Measurements from ENCODE around the gene AGAP1.
A peak's percentile ranks its signal among the peaks of the same experiment; 100 is the strongest.

Gene AGAP1

GRCh38 chr2:235723371-235723770 is 229.5 kb downstream of the AGAP1 start:
- DNase-seq, result no peak

GRCh38 chr2:235723811-235724465 is 230.1 kb downstream of the AGAP1 start:
- no peak for DNase-seq

GRCh38 chr2:235725016-235725489 is 231.2 kb downstream of the AGAP1 start:
- DNase-seq, result no peak

- DNase-seq, result no peak
Observed at GRCh38 chr2:235725841-235726240, 232.0 kb downstream of the AGAP1 start.

- no peak for DNase-seq
Observed at GRCh38 chr2:235726554-235726953, 232.7 kb downstream of the AGAP1 start.

GRCh38 chr2:235727174-235727573 is 233.3 kb downstream of the AGAP1 start:
- DNase-seq, result no peak

- no peak for DNase-seq
Observed at GRCh38 chr2:235727891-235728799, 234.3 kb downstream of the AGAP1 start.

GRCh38 chr2:235728800-235729556 is 235.1 kb downstream of the AGAP1 start:
- no peak for DNase-seq

- no peak for DNase-seq
Observed at GRCh38 chr2:235729557-235729947, 235.7 kb downstream of the AGAP1 start.

- no peak for DNase-seq
Observed at GRCh38 chr2:235730115-235730514, 236.3 kb downstream of the AGAP1 start.

- no peak for DNase-seq
Observed at GRCh38 chr2:235733761-235734160, 239.9 kb downstream of the AGAP1 start.

GRCh38 chr2:235734168-235734567 is 240.3 kb downstream of the AGAP1 start:
- DNase-seq, result no peak

- no peak for DNase-seq
Observed at GRCh38 chr2:235734688-235735231, 240.9 kb downstream of the AGAP1 start.

GRCh38 chr2:235737396-235737795 is 243.6 kb downstream of the AGAP1 start:
- no peak for DNase-seq

GRCh38 chr2:235737840-235738239 is 244.0 kb downstream of the AGAP1 start:
- DNase-seq, result no peak

- DNase-seq, result no peak
Observed at GRCh38 chr2:235739704-235740415, 246.0 kb downstream of the AGAP1 start.

GRCh38 chr2:235740821-235741220 is 247.0 kb downstream of the AGAP1 start:
- no peak for DNase-seq

- no peak for DNase-seq
Observed at GRCh38 chr2:235744161-235744560, 250.3 kb downstream of the AGAP1 start.

GRCh38 chr2:235745597-235745996 is 251.8 kb downstream of the AGAP1 start:
- DNase-seq, result no peak

GRCh38 chr2:235746257-235746934 is 252.6 kb downstream of the AGAP1 start:
- DNase-seq, result peak; percentile 40 to 59

GRCh38 chr2:235747001-235747785 is 253.3 kb downstream of the AGAP1 start:
- no peak for DNase-seq

Measured in Kasumi-1 (cell line).